CD14-positive monocyte (primary cell): ENCODE data around the gene ABHD3. TPM values are rescaled to one million over a fixed set of nuclear protein-coding genes. Genes with fewer than 3 reads are reported as not detected.
A peak's percentile ranks its signal among the peaks of the same experiment; 100 is the strongest.
"Not testable (repeated sequence)": the region's sequence is repeated elsewhere in the genome, so short reads cannot be mapped to it uniquely, and the experiment has no call there.

Experiments used
- DNase-seq, 3 donors: peaks; one replicate each; pipeline ENCODE4 v3.0.0-alpha.2; 2011 to 2022
- H2AFZ ChIP-seq: 2 replicates; pipeline ENCODE4 v1.6.0; 2012; ENCODE audit warnings: mild to moderate bottlenecking, low read depth, low read length, inconsistent platforms; ENCODE audit not compliant: insufficient read depth, poor library complexity, severe bottlenecking
- H3K27ac ChIP-seq, 2 donors: 1 replicate in 1 of 2; 2 replicates in 1 of 2; pipeline ENCODE4 v1.5.1; 2012 to 2013; ENCODE audit warnings: low read length in 2 of 2, control low read depth in 1 of 2, inconsistent platforms in 1 of 2, low read depth in 1 of 2, mild to moderate bottlenecking in 1 of 2
- H3K27me3 ChIP-seq, 2 donors: one replicate each; pipeline versions ENCODE4 v1.6.0 to v1.6.1; 2011 to 2013; ENCODE audit warnings: low read length in 2 of 2; ENCODE audit not compliant: control insufficient read depth in 2 of 2, insufficient read depth in 2 of 2
- H3K36me3 ChIP-seq, 2 donors: replicated peaks in 1 of 2; 1 replicate in 1 of 2; 2 replicates in 1 of 2; pipeline versions ENCODE4 v1.5.1 to v1.6.1; 2012 to 2013; ENCODE audit warnings: low read length in 2 of 2, control low read depth in 1 of 2, inconsistent platforms in 1 of 2, mild to moderate bottlenecking in 1 of 2; ENCODE audit not compliant: insufficient read depth in 2 of 2, control insufficient read depth in 1 of 2
- H3K4me1 ChIP-seq, 2 donors: 1 replicate in 1 of 2; 2 replicates in 1 of 2; pipeline versions ENCODE4 v1.5.1 to v1.6.1; 2012 to 2013; ENCODE audit warnings: low read length in 2 of 2, control low read depth in 1 of 2, inconsistent platforms in 1 of 2, mild to moderate bottlenecking in 1 of 2, moderate library complexity in 1 of 2; ENCODE audit not compliant: insufficient read depth in 2 of 2, control insufficient read depth in 1 of 2
- H3K4me2 ChIP-seq: replicated peaks from 2 replicates; pipeline ENCODE3; 2012; ENCODE audit warnings: low read length, moderate library complexity, mild to moderate bottlenecking; ENCODE audit not compliant: poor library complexity, severe bottlenecking; ENCODE audit errors: extremely low read depth
- H3K4me3 ChIP-seq, 3 experiments: fragments of 200-600 bp in 1 of 3; sonication (generic) in 1 of 3; replicated peaks in 1 of 3; 1 replicate in 2 of 3; 2 replicates in 1 of 3; pipeline ENCODE4 v1.5.1; 2011 to 2013; ENCODE audit warnings: low read length in 3 of 3, mild to moderate bottlenecking in 3 of 3, control low read depth in 2 of 3, low read depth in 2 of 3, inconsistent platforms in 1 of 3, moderate library complexity in 1 of 3
- H3K79me2 ChIP-seq: 2 replicates; pipeline ENCODE4 v1.6.0; 2012; ENCODE audit warnings: mild to moderate bottlenecking, control low read depth, inconsistent platforms, low read length, moderate library complexity; ENCODE audit not compliant: insufficient read depth
- H3K9ac ChIP-seq: 2 replicates; pipeline ENCODE4 v1.6.0; 2017; ENCODE audit warnings: low read length, mild to moderate bottlenecking; ENCODE audit not compliant: insufficient read depth, poor library complexity, severe bottlenecking
- H3K9me3 ChIP-seq, 2 donors: replicated peaks in 1 of 2; 1 replicate in 1 of 2; 2 replicates in 1 of 2; pipeline versions ENCODE4 v1.5.1 to v1.6.1; 2012 to 2013; ENCODE audit warnings: low read length in 2 of 2, control low read depth in 1 of 2; ENCODE audit not compliant: control insufficient read depth in 1 of 2, insufficient read depth in 1 of 2
- H4K20me1 ChIP-seq: 2 replicates; pipeline ENCODE4 v1.6.0; 2012; ENCODE audit warnings: mild to moderate bottlenecking, low read length, control low read depth, moderate library complexity; ENCODE audit not compliant: insufficient read depth
- H3K27ac Mint-ChIP-seq, 7 donors: one replicate each; pipeline ENCODE4 v1.8.0; 2020; ENCODE audit warnings: mild to moderate bottlenecking in 7 of 7, mixed read lengths in 7 of 7, moderate library complexity in 6 of 7, inconsistent platforms in 2 of 7
- H3K27me3 Mint-ChIP-seq, 3 donors: one replicate each; pipeline ENCODE4 v1.8.0; 2021 to 2022; ENCODE audit warnings: low read depth in 3 of 3, mild to moderate bottlenecking in 3 of 3, mixed read lengths in 3 of 3, moderate library complexity in 3 of 3, inconsistent platforms in 1 of 3
- H3K36me3 Mint-ChIP-seq, 2 donors: one replicate each; pipeline ENCODE4 v1.8.0; 2020; ENCODE audit warnings: mixed read lengths in 2 of 2, inconsistent platforms in 1 of 2, mild to moderate bottlenecking in 1 of 2
- H3K4me1 Mint-ChIP-seq: one replicate; pipeline ENCODE4 v1.8.0; 2020; ENCODE audit warnings: mild to moderate bottlenecking, mixed read lengths
- H3K4me3 Mint-ChIP-seq, 2 donors: one replicate each; pipeline ENCODE4 v1.8.0; 2020; ENCODE audit warnings: mild to moderate bottlenecking in 2 of 2, mixed read lengths in 2 of 2, moderate library complexity in 1 of 2
- H3K9me3 Mint-ChIP-seq, 7 donors: one replicate each; pipeline ENCODE4 v1.8.0; 2020 to 2022; ENCODE audit warnings: mixed read lengths in 7 of 7, mild to moderate bottlenecking in 6 of 7, moderate library complexity in 6 of 7, inconsistent platforms in 2 of 7
- CTCF ChIP-seq: fragments of 200-600 bp; IDR thresholded peaks from one replicate; pipeline ENCODE4 v1.8.0; 2022; ENCODE audit warnings: antibody characterized with exemption, mild to moderate bottlenecking
- WGBS: methylation state at CpG from one replicate; pipeline ENCODE4 v1.1.5; 2013; ENCODE audit warnings: missing lambda C conversion rate; ENCODE audit not compliant: insufficient coverage; 5-methylcytosine and 5-hydroxymethylcytosine counted together
- intact Hi-C, 2 donors: fragments of 100-400 bp; cut with micrococcal nuclease; formaldehyde crosslinking; loops; one replicate each; pipeline versions ENCODE4 v1.15.0 to v1.15.1; 2023
- polyA plus RNA-seq, 3 donors: library from polyadenylated mRNA; depleted of rRNA in 1 of 3; unstranded in 2 of 3; stranded (reverse) in 1 of 3; fragments of 300-500 nt in 2 of 3; fragments of >200 nt in 1 of 3; fragmentation: Illumina TruSeq in 2 of 3; gene quantifications; 1 replicate in 2 of 3; 2 replicates in 1 of 3; pipeline ENCODE4 v1.2.3, GENCODE V29; 2012 to 2021

The ABHD3 gene
- polyA plus RNA-seq, 3 donors: 24.6 to 63.6 (median 42.0) TPM

- no peak overlapping the region for H2AFZ ChIP-seq
These were observed 18.1 kb upstream of the ABHD3 start for GRCh38 chr18:21722687-21723086.

GRCh38 chr18:21714474-21714873 is 9.9 kb upstream of the ABHD3 start:
- peaks cover 0 to 4% (median 0%) of the 10 kb centered on the region in 3 donors for H3K27me3 Mint-ChIP-seq

More at GRCh38 chr18:21722687-21723086, 18.1 kb upstream of the ABHD3 start:
- no peaks in the 10 kb centered on the region for H3K4me1 ChIP-seq
- no peak for DNase-seq
- no peak overlapping the region for H3K4me2 ChIP-seq
- Mint-ChIP-seq H3K4me1 (peaks cover 3% of the 10 kb centered on the region), H3K9me3 (peaks cover 0 to 9% (median 0%) of the 10 kb centered on the region in 7 donors), H3K36me3 (no peaks in the 10 kb centered on the region), H3K27ac (no peak overlapping the region), H3K27me3 (peaks cover 0 to 5% (median 0%) of the 10 kb centered on the region in 3 donors), H3K4me3 (no peak overlapping the region)
- H3K27ac ChIP-seq: no peak overlapping the region
- no peaks in the 10 kb centered on the region for H3K9me3 ChIP-seq
- H3K27me3 ChIP-seq: no peaks in the 10 kb centered on the region
- H4K20me1 ChIP-seq: no peaks in the 10 kb centered on the region
- no peak overlapping the region for H3K4me3 ChIP-seq
- TF ChIP-seq CTCF: no peak
- H3K79me2 ChIP-seq: no peaks in the 10 kb centered on the region
- intact Hi-C loops: loop anchor here in 1 of 2 donors (10.0 kb wide), 1 partner anchor 68 kb away; no protein-coding TSS in a partner anchor
- no CpG with 5 or more reads among the region's 2 CpGs for WGBS
- no peak overlapping the region for H3K9ac ChIP-seq
- no peaks in the 10 kb centered on the region for H3K36me3 ChIP-seq

DNA sequence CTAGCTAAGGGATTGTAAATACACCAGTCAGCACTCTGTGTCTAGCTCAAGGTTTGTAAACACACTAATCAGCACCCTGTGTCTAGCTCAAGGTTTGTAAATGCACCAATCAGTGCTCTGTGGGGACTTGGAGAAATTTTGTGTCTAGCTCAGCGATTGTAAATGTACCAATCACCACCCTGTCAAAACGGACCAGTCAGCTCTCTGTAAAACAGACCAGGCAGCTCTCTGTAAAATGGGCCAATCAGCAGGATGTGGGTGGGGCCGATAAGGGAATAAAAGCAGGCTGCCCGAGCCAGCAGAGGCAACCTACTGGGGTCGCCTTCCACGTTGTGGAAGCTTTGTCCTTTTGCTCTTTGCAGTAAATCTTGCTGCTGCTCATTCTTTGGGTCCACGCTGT is 2.6 kb upstream of the ABHD3 start:
- H3K27me3 ChIP-seq, H3K27ac Mint-ChIP-seq, H3K27ac ChIP-seq, intact Hi-C loops, H3K36me3 Mint-ChIP-seq, H3K4me3 ChIP-seq, H3K27me3 Mint-ChIP-seq, H3K9me3 ChIP-seq, H4K20me1 ChIP-seq, H3K4me2 ChIP-seq, H3K9ac ChIP-seq, H2AFZ ChIP-seq, H3K9me3 Mint-ChIP-seq, DNase-seq, H3K36me3 ChIP-seq: not testable (repeated sequence)
- WGBS: 84% methylated on average over 6 of the region's 7 CpGs
- Mint-ChIP-seq H3K4me3 (peak overlapping the region in 1 of 2 donors; percentile 58), H3K4me1 (peaks cover 21% of the 10 kb centered on the region)
- Histone ChIP-seq H3K4me1 (peaks cover 12 to 20% of the 10 kb centered on the region in 2 donors), H3K79me2 (peaks cover 17% of the 10 kb centered on the region)

More at GRCh38 chr18:21714474-21714873, 9.9 kb upstream of the ABHD3 start:
- H3K9me3 ChIP-seq: peaks cover 0 to 4% of the 10 kb centered on the region in 2 donors
- H3K36me3 Mint-ChIP-seq: no peaks in the 10 kb centered on the region
- no peaks in the 10 kb centered on the region for H4K20me1 ChIP-seq
- no CpG with 5 or more reads among the region's 1 CpG for WGBS
- intact Hi-C loops: no loop called here
- no peaks in the 10 kb centered on the region for H3K27me3 ChIP-seq
- H3K27ac Mint-ChIP-seq: no peak overlapping the region
- H3K4me1 ChIP-seq: no peaks in the 10 kb centered on the region
- DNase-seq: no peak
- H3K27ac ChIP-seq: no peak overlapping the region
- no peaks in the 10 kb centered on the region for H3K4me1 Mint-ChIP-seq
- H3K9me3 Mint-ChIP-seq: peaks cover 2 to 23% (median 9%) of the 10 kb centered on the region in 7 donors
- H3K9ac ChIP-seq: no peak overlapping the region
- TF ChIP-seq CTCF: no peak
- no peaks in the 10 kb centered on the region for H3K79me2 ChIP-seq
- H3K4me3 Mint-ChIP-seq: no peak overlapping the region
- no peak overlapping the region for H3K4me2 ChIP-seq
- no peaks in the 10 kb centered on the region for H3K36me3 ChIP-seq
- H2AFZ ChIP-seq: no peak overlapping the region
- H3K4me3 ChIP-seq: no peak overlapping the region
